Measurements from ENCODE around the gene EIF2AK3. TPM values are rescaled to one million over a fixed set of nuclear protein-coding genes. Genes with fewer than 3 reads are reported as not detected.
A peak's percentile ranks its signal among the peaks of the same experiment; 100 is the strongest.

The EIF2AK3 gene
- total RNA-seq, 1 donor, result 25.9 TPM

DNA sequence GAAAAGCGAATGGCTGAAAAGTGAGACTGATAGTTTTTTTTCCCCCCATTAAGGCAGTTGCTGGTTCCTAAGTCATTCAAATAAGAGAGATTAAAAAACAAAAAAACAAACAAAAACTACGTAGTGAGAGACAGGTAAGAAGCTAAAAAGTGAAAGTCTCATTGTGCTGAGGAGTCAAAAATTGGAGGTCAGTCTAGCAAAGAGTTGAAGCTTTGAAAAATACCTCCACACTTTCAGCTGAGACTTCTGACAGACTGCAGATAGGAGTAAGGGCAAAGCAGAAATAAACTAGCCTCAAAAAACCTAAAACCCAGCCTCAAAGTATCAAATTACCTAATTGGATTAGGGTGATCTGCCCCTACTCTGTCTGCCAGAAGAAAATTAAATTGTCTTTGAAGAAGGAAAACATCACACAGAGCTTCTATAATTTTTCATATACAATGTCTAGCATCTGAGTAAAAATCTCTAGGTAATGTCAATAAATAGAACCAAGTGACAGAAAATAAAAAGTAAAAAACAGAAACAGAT, 10.9 kb upstream of the EIF2AK3 start:
- no peak overlapping the region for H3K4me3 ChIP-seq (ENCODE audit: low read depth, low read length)
- TF ChIP-seq, protein P1, sequence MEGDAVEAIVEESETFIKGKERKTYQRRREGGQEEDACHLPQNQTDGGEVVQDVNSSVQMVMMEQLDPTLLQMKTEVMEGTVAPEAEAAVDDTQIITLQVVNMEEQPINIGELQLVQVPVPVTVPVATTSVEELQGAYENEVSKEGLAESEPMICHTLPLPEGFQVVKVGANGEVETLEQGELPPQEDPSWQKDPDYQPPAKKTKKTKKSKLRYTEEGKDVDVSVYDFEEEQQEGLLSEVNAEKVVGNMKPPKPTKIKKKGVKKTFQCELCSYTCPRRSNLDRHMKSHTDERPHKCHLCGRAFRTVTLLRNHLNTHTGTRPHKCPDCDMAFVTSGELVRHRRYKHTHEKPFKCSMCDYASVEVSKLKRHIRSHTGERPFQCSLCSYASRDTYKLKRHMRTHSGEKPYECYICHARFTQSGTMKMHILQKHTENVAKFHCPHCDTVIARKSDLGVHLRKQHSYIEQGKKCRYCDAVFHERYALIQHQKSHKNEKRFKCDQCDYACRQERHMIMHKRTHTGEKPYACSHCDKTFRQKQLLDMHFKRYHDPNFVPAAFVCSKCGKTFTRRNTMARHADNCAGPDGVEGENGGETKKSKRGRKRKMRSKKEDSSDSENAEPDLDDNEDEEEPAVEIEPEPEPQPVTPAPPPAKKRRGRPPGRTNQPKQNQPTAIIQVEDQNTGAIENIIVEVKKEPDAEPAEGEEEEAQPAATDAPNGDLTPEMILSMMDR (IDR thresholded peaks at IDR 0.05; ENCODE audit: insufficient read depth, low read depth, low read length), result no peak
- DNase-seq (ENCODE audit: low read depth), result no peak

DNA sequence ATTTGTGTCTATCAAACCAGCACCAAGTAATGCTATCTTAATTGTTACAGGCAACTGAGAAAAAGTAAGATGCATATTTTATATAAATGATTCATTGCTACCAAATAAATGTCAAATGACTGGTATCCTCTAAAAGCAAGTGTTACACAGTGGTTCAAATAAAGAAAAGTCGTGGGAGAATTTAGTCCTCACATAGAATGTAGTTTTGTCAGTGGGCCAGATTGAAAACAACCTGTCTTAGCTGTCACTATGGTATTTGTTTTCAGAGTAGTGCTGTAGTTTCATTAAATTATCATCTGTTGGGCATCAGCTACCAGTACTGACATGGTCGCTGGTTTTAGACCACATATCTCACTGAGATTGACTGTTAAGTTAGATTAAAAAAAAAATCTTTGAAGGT, 10.2 kb upstream of the EIF2AK3 start:
- no peak overlapping the region for H3K4me3 ChIP-seq (ENCODE audit: low read depth, low read length)
- no peak for DNase-seq (ENCODE audit: low read depth)
- TF ChIP-seq, protein P1 (IDR thresholded peaks at IDR 0.05; ENCODE audit: insufficient read depth, low read depth, low read length), result no peak

DNA sequence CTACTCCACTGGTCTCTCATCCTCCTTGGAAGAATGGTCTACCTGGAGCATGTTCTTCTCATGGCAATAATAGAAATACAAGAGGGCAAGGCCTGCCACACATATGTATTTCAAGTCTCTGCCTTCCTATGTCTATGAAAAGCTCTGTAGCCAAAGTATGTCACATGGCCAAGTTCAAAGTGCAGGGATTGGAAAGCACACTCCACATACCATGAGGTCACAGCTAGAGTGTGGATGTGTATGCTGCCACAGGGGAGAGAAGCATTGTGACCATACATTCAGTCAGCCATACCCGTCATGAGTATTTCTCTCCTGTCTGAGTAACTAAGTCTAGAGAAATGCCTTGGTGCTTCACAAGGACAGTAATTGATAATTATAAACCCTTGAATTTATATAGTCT, 8.8 kb upstream of the EIF2AK3 start:
- DNase-seq (ENCODE audit: low read depth), result no peak
- no peak overlapping the region for H3K4me3 ChIP-seq (ENCODE audit: low read depth, low read length)
- TF ChIP-seq, protein P1 (IDR thresholded peaks at IDR 0.05; ENCODE audit: insufficient read depth, low read depth, low read length), result no peak

DNA sequence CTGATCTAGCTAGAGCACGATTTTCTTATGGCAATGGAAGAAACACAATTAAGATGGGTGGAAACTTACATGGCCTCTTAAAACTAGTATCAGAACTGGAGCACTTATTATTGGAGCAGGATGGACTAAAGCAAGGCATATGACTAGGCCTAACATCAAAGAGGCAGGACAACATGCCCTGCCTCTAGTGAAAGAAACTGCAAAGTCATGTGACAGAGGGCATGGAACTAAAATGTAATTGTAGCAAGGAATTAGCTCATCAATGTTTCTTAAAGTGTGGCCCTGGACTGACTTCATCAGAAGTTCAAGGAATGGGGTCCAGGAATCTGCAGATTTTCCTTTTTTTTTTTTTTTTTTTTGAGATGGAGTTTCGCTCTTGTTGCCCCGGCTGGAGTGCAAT, 5.3 kb upstream of the EIF2AK3 start:
- no peak overlapping the region for H3K4me3 ChIP-seq (ENCODE audit: low read depth, low read length)
- TF ChIP-seq, protein P1 (IDR thresholded peaks at IDR 0.05; ENCODE audit: insufficient read depth, low read depth, low read length), result no peak
- DNase-seq (ENCODE audit: low read depth), result no peak

DNA sequence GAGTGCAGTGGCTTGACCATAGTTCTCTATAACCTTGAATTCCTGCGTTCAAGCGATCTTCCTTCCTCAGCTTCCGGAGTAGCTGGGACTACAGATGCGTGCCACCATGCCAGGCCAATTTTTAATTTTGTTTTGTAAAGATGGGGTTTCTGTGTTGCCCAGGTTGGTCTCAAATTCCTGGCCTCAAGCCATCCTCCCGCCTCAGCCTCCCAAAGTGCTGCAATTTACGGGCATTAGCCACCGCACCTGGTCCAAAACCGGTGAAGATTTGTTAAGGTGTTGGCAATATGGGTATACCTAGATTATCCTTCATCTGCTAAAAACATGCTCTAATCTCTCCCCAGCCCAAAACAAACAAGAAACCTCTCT, 1.3 kb upstream of the EIF2AK3 start:
- TF ChIP-seq, protein P1 (IDR thresholded peaks at IDR 0.05; ENCODE audit: insufficient read depth, low read depth, low read length), result no peak

DNA sequence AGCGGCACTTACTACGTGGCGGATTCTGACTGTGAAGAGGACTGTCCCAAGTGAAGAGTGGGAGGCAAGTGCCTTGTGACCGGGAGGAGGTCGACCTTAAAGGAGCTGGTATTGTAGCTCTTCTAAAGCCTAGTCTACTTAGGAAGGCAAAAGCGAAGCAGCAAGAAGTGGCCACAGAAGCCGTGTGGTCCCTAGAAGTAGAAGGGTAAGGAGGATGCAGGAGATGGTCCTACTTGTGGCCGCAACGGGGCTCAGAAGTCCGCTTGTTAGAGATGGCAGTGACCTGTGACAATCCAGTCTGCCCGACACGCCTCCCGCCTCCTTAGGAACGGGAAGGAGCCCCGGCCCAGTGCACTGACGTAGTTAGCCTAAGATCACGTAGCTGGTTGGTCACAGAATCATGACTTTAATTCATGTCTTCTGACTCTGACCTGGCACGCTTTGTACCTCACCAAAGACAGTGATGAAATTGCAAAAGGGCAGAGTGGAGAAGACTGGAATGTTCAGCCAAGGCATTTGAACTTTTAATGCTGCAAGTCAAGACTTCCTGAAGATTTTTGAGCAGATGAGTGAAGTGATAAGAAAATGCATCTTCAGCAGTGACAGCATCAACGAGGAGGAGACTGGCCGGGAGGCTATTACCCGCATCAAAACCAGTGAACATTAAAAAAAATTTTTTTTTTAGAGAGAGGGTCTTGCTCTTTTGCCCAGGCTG, 749 bp upstream of the EIF2AK3 start:
- TF ChIP-seq, protein P1 (IDR thresholded peaks at IDR 0.05; ENCODE audit: insufficient read depth, low read depth, low read length), result no peak
- peak overlapping the region; percentile 69 for H3K4me3 ChIP-seq (ENCODE audit: low read depth, low read length)
- peak; percentile 99 for DNase-seq (ENCODE audit: low read depth)

More for the DNA sequence above, 1.3 kb upstream of the EIF2AK3 start:
- DNase-seq (ENCODE audit: low read depth), result no peak
- peak overlapping the region; percentile 69 for H3K4me3 ChIP-seq (ENCODE audit: low read depth, low read length)

Measured in fibroblast of villous mesenchyme (primary cell).